HG03060 (cell line): ENCODE data around the gene PARP14.
"Not testable (repeated sequence)": the region's sequence is repeated elsewhere in the genome, so short reads cannot be mapped to it uniquely, and the experiment has no call there.

Experiments
- ATAC-seq: cut with Tn5 transposase; IDR thresholded peaks from one replicate; pipeline ENCODE4 v1.9.1; 2021; ENCODE audit warnings: low read depth, moderate number of reproducible peaks; ENCODE audit not compliant: unreplicated experiment

Gene PARP14

GRCh38 chr3:122680475-122681283, at the start of gene PARP14:
Gene PARP14, plus strand, starts transcription at chr3:122680839. Its CDS starts 45 bp downstream, at chr3:122680884.
- ATAC-seq = no peak

DNA sequence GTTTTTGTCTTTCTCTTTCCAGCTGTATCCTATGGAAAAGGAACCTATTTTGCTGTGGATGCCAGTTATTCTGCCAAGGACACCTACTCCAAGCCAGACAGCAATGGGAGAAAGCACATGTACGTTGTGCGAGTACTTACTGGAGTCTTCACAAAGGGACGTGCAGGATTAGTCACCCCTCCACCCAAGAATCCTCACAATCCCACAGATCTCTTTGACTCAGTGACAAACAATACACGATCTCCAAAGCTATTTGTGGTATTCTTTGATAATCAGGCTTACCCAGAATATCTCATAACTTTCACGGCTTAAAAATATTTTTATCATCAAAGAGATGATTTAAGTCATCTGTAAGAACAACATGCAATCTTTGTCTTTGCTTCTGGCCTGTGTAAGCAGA, 44.9 kb upstream of the PARP14 start:
- ATAC-seq = no peak

DNA sequence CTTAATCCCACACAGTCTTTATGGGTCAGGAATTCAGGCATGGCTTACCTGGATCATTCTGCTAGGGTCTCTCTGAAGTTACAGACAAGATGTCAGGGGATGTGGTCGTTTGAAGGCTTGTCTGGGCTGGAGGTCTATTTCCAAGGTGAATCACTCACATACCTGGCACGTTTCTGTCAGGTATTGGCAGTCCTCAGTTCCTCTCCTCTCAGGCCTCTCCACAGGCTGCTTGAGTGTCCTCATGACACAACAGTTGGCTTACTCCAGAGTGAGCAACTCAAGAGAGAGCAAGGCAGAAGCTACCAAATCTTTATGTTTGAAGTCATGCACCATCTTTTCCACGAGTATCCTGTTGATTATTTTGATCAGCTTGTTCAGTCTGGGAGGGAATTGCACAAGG, 43.9 kb upstream of the PARP14 start:
- ATAC-seq = no peak

DNA sequence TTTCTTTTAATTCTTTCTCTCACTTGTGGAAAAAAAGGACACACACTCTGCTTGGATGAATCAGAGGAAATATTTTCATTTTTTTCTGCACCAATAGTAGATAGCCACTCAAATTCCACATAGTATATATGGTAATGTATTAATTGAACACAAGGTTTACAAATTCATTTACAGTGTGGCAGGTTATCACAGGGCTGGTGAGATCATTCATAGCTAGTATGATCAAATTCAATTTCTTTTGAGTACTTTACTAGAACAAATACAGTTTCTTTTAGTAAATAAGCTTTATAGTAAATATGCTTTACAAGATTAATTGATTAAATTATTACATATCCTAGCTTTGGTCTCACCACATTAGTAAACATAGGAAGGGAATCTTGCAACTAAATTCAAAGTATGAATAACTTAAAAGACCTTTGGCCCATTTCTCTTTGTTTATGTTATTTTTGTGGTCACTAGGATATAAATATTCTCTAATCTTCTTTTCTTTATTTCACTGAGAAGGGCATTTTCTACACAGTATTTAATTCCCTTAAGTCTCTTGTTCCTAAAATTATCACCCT, 40.1 kb upstream of the PARP14 start:
- no peak for ATAC-seq

GRCh38 chr3:122642935-122643334, 37.7 kb upstream of the PARP14 start:
- ATAC-seq = peak; percentile 58

GRCh38 chr3:122646146-122646988, 34.3 kb upstream of the PARP14 start:
- ATAC-seq = no peak

DNA sequence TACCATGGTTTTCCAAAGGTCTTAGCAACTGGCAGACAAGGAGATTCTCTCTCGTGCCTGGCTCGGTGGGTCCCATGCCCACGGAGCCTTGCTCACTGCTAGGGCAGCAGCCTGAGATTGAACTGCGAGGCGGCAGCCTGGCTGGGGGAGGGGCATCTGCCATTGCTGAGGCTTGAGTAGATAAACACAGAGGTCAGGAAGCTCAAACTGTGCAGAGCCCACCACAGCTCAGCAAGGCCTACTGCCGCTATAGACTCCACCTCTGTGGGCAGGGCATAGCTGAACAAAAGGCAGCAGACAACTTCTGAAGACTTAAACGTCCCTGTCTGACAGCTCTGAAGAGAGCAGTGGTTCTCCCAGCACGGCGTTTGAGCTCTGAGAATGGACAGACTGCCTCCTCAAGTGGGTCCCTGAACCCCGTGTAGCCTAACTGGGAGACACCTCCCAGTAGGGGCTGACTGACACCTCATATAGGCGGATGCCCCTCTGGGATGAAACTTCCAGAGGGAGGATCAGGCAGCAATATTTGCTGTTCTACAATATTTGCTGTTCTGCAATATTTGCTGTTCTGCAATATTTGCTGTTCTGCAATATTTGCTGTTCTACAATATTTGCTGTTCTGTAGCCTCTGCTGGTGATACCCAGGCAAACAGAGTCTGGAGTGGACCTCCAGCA, 29.3 kb upstream of the PARP14 start:
- ATAC-seq = not testable (repeated sequence)

DNA sequence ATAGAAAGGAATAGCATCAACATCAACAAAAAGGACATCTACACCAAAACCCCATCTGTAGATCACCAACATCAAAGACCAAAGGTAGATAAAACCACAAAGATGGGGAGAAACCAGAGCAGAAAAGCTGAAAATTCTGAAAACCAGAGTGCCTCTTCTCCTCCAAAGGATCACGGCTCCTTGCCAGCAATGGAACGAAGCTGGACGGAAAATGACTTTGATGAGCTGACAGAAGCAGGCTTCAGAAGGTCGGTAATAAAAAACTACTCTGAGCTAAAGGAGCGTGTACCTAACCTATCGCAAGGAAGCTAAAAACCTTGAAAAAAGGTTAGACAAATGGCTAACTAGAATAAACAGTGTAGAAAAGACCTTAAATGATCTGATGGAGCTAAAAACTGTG, 28.7 kb upstream of the PARP14 start:
- ATAC-seq = not testable (repeated sequence)

- ATAC-seq = not testable (repeated sequence)
Measured at GRCh38 chr3:122658336-122658735, 22.3 kb upstream of the PARP14 start.

GRCh38 chr3:122660297-122660974, 20.2 kb upstream of the PARP14 start:
- ATAC-seq = no peak

DNA sequence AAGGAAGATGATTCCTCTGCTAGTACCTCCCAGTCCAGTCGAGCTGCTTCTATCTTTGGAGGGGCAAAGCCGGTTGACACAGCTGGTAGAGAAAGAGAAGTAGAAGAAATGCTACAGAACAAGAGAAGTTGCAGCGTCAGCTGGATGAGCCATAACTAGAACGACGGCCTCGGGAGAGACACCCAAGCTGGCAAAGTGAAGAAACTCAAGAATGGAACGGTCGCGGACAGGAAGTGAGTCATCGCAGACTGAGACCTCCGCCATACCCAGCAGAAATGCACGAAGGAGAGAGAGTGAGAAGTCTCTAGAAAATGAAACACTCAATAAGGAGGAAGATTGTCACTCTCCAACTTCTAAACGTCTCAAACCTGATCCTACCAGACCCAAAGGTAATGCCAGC, 19.0 kb upstream of the PARP14 start:
- no peak for ATAC-seq

DNA sequence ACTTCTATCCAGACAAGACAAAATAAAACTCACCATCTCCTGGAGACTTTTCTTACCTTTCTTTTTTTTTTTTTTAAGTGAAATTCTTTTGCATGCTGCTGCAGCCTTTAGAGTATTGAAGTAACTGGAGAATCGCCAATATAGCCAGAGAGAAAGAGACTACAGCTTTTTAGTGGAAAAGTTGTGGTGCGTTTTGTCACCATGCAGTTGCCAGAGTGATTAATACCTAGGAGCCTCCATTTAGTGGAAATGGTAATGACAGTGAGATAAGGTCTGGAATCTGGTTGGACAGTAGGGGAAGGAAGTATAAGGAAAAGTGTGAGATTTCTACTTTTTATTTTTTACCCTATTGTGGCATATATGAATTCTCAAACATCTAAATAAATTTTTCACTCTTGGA, 18.1 kb upstream of the PARP14 start:
- ATAC-seq = no peak

GRCh38 chr3:122665226-122665786, 15.3 kb upstream of the PARP14 start:
- no peak for ATAC-seq

DNA sequence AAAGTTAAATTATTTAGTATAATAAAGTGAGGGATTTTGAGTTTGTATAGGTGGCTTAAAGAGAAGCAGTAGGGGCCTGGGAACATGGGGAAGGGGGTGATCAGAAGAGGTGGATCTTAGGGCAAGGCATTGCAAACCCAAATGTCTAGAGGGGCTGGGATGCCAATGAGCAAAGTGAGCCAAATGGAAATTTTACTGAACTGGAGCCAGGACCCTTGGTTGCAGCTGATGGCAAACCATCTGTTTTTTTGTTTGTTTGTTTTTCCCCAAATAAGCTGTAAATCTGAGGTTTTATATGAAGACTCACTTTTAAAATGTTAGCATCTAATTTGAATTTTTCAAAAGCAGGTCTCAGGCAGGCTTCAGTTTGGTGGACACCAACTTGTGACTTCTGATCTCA, 14.8 kb upstream of the PARP14 start:
- ATAC-seq = no peak

DNA sequence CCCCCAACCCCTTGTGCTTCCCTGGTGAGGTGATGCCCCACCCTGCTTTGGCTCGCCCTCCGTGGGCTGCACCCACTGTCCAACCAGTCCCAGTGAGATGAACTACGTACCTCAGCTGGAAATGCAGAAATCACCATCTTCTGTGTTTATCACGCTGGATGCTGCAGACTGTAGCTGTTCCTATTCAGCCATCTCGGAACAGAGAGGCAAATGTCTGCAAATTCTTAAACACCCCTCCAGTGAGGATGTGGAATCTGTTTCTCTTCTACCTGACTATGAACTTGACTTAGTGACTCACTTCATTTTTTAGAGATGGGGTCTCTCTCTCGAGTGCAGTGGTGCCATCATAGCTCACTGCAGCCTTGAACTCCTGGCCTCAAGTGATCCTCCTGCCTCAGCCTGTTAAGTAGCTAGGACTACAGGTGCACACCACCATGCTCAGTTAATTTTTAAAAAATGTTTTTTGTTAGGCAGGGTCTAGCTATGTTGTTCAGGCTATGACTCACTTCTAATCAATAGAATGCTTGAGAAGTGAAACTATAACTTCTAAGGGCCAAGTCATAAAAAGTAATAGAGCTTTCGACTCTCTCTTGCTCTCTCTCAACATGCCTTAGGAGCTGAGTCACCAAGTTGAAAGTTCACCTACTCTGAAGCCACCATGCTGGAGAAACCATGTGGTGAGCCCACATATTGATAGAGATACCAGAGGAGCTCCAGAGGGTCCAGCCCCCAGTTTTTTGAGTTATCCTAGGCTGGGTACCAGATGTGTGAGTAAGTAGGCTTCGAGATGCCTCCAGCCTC, 11.5 kb upstream of the PARP14 start:
- no peak for ATAC-seq

DNA sequence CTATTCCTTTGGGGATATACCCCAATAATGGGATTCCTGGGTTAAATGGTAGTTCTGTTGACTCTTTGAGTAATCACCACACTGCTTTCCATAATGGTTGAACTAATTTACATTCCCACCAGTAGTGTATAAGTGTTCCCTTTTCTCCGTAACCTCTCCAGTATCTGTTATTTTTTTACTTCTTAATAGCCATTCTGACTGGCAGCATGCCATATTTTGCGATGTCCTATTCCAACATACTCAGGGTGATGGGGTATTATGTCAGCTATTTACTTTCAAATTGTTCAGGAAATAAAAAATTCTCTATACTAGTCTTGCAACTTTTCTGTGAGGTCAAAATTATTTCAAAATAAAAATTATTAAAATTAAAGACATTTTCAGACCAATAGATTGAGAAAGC, 9.1 kb upstream of the PARP14 start:
- ATAC-seq = no peak

DNA sequence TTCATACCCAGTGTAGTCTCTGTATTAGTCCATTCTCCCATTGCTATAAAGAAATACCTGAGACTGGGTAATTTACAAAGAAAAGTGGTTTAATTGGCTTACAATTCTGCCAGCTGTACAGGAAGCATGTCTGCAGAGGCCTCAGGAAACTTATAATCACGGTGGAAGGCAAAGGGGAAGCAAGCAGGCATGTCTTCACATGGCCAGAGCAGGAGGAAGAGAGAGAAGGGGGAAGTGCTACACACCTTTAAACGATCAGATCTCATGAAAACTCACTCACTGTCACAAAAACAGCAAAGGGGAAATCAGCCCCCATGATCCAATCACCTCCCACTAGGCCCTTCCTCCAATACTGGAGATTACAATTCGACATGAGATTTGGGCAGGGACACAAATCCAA, 6.3 kb upstream of the PARP14 start:
- no peak for ATAC-seq

DNA sequence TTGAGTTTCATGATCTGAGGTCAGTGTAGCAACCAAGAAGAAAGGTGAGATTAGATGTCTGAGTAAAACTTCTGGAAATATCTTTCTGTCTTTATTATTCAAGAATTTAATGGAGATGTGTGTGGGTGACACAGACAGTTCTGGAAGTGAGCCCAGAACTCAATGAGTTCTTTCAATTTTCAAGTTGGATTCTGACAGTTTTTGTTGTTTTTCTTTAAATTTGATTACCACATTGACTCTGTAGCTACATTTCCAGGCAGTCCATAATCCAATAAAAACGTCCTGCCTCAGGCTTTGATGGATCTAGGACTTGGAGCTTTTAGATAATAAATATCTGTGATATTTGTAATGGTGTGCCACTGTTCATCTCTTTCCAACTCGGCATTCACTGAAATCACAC, 3.9 kb upstream of the PARP14 start:
- ATAC-seq = no peak

DNA sequence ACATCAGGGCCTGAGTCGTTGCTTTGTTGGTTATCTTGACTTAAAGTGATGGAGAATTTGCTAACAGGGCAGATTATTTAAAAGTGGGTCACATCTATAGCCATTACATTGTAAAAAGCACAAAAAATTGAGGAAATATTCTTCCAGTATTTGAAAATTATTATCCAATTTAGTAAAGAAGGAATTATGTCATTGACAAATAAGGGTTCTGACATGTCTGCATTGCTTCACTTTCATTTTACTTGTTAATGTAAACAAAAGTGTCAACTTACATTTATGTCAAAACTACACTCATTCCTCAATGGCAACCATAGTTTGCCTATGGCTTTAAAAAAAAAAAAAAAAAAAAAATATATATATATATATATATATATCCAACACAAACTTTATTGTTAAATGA, 3.4 kb upstream of the PARP14 start:
- ATAC-seq = no peak
